GM21717 (cell line): ENCODE data around the gene HNRNPUL1.
"Not testable (repeated sequence)": the region's sequence is repeated elsewhere in the genome, so short reads cannot be mapped to it uniquely, and the experiment has no call there.

ENCODE experiments used
- ATAC-seq: cut with Tn5 transposase; IDR thresholded peaks from one replicate; pipeline ENCODE4 v1.9.1; 2021; ENCODE audit warnings: mild to moderate bottlenecking, moderate library complexity; ENCODE audit not compliant: unreplicated experiment

The HNRNPUL1 gene

DNA sequence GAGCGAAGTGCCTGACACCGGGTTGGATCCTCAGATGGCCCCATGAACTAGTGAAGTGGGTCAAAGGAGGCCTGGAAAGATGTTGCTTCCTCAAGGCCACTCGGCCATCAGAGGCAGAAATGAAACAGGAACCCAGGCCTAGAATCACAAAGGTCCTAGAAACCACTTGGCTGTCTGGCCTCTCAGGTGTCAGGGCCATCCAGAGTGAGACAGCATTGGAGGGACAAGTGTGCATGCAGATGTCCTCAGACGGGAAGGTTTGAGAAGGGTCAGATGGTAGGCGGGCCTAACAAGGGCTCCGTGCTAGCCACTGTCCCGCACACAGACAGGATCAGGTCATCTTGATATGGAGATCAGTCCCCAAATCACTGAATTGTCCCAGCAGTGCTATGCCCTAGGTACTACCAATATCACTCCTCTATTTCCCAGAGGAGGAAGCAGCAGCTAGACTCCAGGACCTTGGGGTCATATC is 60.1 kb downstream of the HNRNPUL1 start:
- ATAC-seq = no peak

- ATAC-seq = no peak
These were observed 60.9 kb downstream of the HNRNPUL1 start for GRCh38 chr19:41324921-41325639.

DNA sequence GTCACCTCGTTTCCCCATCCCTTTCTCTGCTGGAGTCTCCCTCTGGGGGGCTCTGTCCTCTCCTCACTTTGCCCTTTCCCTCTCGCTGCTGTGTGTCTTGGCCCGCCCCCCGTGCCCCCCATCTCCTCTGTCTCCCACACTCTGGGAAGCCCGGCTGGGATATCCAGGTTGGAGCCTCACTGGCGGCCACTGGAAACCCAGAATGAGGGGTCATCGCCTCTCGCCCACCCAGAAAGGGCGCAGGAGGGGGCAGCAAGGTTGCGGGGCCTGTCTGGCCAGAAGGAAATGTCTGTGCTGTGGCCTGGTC is 61.4 kb downstream of the HNRNPUL1 start:
- ATAC-seq = no peak

- no peak for ATAC-seq
These were observed 62.0 kb downstream of the HNRNPUL1 start for GRCh38 chr19:41325947-41326706.

DNA sequence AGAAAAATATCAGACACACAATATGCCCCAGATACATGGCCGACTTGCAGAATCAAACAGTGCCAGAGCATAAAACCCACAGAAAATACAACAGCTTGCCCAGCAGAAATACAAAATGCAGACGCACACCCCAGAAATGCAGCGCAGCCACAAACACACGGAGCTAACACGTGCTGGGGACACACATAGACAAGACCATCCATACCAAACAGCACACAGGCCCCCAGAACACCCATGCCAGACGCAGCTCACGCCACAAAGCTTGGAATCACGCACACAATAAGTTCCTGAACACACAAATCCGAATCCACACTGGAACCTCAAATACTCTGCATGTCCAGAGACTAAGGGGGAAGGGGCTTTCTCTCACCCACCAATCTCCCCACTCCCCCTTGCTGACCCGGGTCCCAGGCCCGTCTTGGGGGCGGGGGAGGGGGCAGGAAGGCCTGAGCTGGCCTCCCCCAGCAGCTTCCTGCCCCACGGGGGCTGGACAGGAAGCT is 63.0 kb downstream of the HNRNPUL1 start:
- ATAC-seq = no peak

DNA sequence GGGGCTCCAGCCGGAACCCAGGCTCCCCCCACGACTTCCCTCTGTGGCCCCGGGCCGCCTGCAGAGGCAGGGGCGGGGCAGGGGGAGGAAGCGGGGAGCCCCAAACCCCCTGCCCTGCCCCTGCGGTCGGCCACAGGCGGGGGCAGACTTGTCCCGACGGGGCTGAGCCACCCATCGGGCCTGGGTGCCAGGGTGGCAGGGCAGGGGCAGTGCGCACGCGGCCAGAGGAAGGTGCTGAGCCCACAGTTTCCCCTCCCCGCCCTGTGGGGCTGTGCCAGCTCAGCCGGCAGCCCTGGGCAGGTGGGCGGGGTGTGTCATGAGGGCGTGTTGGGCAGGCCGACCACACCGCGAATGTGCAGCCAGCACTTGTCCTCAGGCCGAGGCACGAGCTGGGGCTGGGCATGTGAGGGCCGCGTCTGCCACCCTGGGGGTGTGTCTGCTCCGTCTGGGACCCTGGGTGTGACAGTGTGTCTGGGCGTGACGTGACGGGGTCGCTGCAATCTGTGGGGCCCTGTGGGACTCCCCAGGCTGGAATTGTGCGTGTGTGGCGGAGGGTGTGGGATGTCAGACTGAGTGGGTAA is 63.5 kb downstream of the HNRNPUL1 start:
- ATAC-seq = peak; percentile 50

GRCh38 chr19:41328157-41328841 is 64.1 kb downstream of the HNRNPUL1 start:
- no peak for ATAC-seq

GRCh38 chr19:41328842-41329225 is 64.7 kb downstream of the HNRNPUL1 start:
- no peak for ATAC-seq

DNA sequence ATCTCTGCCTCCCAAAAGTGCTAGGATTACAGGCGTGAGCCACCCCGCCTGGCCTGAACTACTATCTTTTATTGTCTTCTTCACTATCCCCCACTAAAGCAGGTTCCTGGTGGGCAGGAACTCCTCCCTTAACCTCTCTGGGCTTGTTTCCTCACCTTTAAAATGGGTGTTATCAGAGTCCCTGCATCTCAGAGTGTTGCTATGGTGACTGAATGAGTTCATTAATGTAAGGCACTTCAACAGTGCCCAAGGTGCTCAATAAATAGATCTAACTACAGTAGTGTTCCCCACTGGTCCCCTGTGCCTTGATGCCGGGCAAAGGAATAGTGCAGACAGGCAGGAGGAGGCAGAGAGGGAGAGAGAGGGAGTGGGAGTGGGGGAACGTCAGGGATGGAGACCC is 66.3 kb downstream of the HNRNPUL1 start:
- no peak for ATAC-seq

DNA sequence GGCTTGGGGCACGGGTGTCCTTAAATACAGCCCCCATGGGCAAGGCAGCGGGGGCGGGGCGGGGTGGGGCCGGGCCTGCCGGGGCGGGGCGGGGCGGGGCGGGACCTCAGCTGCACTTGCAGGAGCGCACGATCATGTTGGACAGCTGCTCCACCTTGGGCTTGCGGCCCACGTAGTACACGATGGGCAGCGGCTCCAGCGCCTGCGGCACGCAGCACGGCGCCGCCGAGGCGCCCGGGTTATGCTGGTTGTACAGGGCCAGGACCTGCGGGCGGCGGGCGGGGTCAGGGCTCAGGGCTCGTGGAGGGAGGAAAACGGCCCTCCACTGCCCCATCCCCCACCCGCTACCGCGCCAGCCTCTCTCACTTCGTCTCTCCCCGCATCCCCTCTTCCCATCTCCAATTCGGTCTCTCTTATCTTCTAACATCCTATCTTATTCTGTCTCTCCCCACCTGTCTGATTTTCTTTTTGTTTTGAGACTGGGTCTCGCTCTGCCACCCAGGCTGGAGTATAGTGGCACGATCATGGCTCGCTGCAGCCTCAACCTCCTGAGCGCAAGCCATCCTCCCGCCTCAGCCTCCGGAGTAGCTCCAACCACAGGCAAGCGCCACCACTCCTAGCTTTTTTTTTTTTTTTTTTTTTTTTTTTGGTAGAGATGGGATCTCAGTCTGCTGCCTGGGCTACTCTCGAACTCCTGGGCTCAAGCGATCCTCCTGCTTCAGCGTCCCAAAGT is 66.9 kb downstream of the HNRNPUL1 start:
- no peak for ATAC-seq

DNA sequence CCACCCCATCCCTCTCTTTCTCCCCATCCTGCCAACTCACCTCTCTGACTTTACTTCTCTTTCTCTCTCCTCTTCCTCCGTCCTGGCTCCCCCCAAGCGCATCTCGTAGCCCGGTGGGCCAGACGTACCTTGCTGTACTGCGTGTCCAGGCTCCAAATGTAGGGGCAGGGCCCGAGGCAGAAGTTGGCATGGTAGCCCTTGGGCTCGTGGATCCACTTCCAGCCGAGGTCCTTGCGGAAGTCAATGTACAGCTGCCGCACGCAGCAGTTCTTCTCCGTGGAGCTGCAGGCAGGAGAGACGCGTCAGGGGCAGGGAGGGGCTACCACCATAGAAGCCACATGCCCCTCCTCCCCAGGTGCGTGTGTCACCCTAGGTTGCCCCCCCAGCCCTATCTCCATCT is 67.8 kb downstream of the HNRNPUL1 start:
- no peak for ATAC-seq

DNA sequence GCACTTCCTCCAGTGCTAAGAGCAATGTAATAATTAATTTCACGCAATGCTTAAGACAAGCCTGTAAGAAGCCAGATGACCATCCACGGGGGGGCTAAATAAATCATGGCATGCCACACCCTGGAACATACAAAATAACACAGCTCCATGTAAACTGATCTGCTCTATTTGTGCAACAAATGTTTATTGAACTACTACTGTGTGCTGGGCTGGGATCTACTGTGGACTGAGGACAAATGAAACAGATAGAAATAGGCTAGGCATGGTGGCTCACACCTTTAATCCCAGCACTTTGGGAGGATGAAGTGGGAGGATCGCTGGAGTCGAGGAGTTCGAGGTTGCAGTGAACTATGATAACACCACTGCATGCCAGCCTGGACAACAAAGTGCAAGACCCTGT is 68.3 kb downstream of the HNRNPUL1 start:
- ATAC-seq = no peak

DNA sequence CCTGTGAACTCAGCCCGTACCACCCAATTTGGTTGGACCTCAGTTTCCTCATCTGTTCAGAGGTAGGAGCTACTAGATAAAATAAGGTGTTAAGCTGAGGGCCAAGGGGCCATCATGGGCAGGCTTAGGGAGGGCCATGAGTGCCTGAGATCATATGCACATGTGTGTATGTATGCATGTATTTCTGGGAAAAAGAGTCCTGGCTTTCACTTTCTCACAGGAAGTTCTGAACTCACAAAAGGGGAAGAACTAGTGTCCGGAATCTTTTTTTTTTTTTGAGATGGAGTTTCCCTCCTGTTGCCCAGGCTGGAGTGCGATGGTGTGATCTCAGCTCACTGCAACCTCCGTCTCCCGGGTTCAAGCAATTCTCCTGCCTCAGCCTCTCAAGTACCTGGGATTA is 70.6 kb downstream of the HNRNPUL1 start:
- no peak for ATAC-seq

DNA sequence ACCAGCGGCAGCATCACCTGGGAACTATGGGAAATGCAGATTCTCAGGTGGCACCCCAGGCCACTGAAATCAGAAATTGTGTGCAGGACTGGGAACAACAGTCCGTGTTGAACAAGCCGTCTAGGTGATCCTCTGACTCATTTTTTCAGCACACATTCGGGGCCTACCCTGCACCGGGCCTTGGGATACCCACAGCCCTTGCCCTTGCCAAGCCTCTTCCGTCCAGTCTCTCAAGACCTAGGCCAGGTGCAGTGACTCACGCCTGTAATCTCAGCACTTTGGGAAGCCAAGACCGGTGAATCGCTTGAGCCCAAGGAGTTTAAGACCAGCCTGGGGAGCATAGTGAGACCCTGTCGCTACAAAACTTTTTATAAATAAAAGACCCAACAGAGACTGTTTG is 71.3 kb downstream of the HNRNPUL1 start:
- no peak for ATAC-seq

DNA sequence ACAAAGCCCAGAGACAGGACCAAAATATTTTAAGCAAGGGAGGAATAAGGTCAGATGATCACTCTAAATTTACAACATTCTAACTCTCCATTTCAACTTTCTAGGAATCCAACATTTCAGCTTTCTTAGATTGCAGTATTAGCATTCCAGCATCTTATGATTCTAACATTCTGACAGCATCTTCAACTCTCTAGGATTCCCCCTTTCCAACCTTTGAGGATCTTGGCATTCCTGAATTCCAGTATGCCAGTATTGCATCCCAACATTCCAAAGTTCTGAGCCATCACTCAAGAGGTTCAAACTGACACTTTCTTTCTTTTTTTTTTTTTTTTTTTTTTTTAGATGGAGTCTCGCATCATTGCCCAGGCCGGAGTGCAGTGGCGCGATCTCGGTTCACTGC is 75.8 kb downstream of the HNRNPUL1 start:
- no peak for ATAC-seq

- no peak for ATAC-seq
These were observed 77.7 kb downstream of the HNRNPUL1 start for GRCh38 chr19:41341669-41342490.

DNA sequence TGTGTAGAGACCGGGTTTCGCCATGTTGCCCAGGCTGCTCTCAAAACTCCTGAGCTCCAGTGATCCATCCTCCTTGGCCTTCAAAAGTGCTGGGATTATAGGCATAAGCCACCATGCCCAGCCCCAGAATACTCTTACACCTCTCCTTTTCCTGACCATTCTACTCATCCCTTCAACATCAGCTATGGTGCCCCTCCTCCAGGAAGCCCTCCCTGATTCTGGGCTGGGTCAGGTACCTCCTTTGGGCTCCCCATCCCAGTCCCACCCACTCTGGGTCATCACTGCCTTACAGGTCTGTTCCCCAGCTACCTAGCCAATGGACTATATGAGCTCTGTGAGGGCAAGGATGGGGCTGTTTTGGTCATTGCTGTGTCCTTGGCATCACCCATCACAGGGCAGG is 80.0 kb downstream of the HNRNPUL1 start:
- ATAC-seq = no peak

- ATAC-seq = not testable (repeated sequence)
These were observed 82.7 kb downstream of the HNRNPUL1 start for GRCh38 chr19:41346916-41347315.

DNA sequence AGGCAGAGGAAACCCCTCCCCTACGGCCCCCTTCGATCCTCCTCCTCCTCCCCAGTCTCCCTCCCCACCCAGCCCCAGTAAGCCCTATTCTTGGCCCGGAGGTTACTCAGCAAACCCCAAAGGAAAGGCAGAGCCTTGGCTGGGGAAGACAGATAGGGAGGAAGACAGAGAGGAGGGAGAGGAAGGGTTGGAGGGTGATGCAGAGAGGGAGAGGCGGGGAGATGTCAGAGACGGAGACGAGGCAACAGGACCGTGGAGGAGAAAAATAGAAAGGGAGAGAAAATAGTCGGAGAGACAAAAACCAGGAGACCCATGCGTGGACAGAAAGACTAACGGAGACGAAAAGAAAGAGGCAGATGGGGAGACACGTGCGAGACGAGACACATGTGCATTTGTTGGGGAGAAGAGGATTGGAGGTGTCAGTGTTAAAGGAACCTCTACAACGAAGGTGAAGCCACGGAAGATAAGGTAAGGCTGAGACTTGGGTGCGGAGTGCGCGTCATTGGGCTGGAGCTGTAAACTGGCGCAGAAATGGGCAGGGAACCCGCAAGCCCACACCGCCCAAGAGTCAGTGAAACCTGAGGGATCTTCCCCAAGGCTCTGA is 86.7 kb downstream of the HNRNPUL1 start:
- no peak for ATAC-seq
